Kidney tubule cell (primary cell): ENCODE measurements around the gene CARMIL3.

Experiments
- DNase-seq: peaks from one replicate; pipeline ENCODE4 v3.0.0-alpha.2; 2018; ENCODE audit warnings: low spot score

The CARMIL3 gene

GRCh38 chr14:24060984-24061913, 9.4 kb downstream of the CARMIL3 start:
- DNase-seq, result no peak

GRCh38 chr14:24062216-24062980, 10.6 kb downstream of the CARMIL3 start:
- DNase-seq, result no peak

- no peak for DNase-seq
These were observed 11.5 kb downstream of the CARMIL3 start for GRCh38 chr14:24063263-24063836.

- no peak for DNase-seq
These were observed 12.4 kb downstream of the CARMIL3 start for GRCh38 chr14:24064091-24064795.

GRCh38 chr14:24064856-24065255, 13.0 kb downstream of the CARMIL3 start:
- DNase-seq, result no peak

GRCh38 chr14:24065408-24065807, 13.6 kb downstream of the CARMIL3 start:
- no peak for DNase-seq

- no peak for DNase-seq
These were observed 14.8 kb downstream of the CARMIL3 start for GRCh38 chr14:24066496-24067132.

GRCh38 chr14:24067133-24068082, 15.6 kb downstream of the CARMIL3 start:
- no peak for DNase-seq

GRCh38 chr14:24068711-24069410, 17.1 kb downstream of the CARMIL3 start:
- no peak for DNase-seq

GRCh38 chr14:24069411-24069735, 17.6 kb downstream of the CARMIL3 start:
- no peak for DNase-seq

GRCh38 chr14:24070285-24071143, 18.7 kb downstream of the CARMIL3 start:
- DNase-seq, result no peak

- no peak for DNase-seq
These were observed 19.4 kb downstream of the CARMIL3 start, which contains the start of gene CPNE6 for GRCh38 chr14:24071144-24071697. TSS of gene CPNE6 (plus strand) at chr14:24071562. CDS start at chr14:24072937, 1,375 bp downstream.

- DNase-seq, result no peak
These were observed 20.1 kb downstream of the CARMIL3 start for GRCh38 chr14:24071836-24072430.

GRCh38 chr14:24072436-24072835, 20.6 kb downstream of the CARMIL3 start:
- no peak for DNase-seq

GRCh38 chr14:24072881-24073877, 21.4 kb downstream of the CARMIL3 start:
- DNase-seq, result no peak

- no peak for DNase-seq
These were observed 23.0 kb downstream of the CARMIL3 start for GRCh38 chr14:24074625-24075484.
